Esophagus (tissue), 2 donors: Measurements from ENCODE around the gene PPOX. TPM values are rescaled to one million over a fixed set of nuclear protein-coding genes. Genes with fewer than 3 reads are reported as not detected.

Experiments
- H3K27ac ChIP-seq, 2 donors: one replicate each; pipeline ENCODE4 v1.5.1; 2013; ENCODE audit warnings: low read depth in 2 of 2, mild to moderate bottlenecking in 2 of 2, inconsistent platforms in 1 of 2, low read length in 1 of 2, moderate library complexity in 1 of 2
- H3K27me3 ChIP-seq, 2 donors: one replicate each; pipeline ENCODE4 v1.6.1; 2013; ENCODE audit warnings: low read length in 2 of 2, control low read depth in 1 of 2, mild to moderate bottlenecking in 1 of 2; ENCODE audit not compliant: insufficient read depth in 2 of 2, control insufficient read depth in 1 of 2
- H3K36me3 ChIP-seq, 2 donors: one replicate each; pipeline ENCODE4 v1.6.1; 2013; ENCODE audit warnings: low read length in 1 of 2; ENCODE audit not compliant: control insufficient read depth in 2 of 2, insufficient read depth in 2 of 2
- H3K4me1 ChIP-seq, 2 donors: one replicate each; pipeline ENCODE4 v1.6.1; 2013; ENCODE audit warnings: low read length in 1 of 2; ENCODE audit not compliant: control insufficient read depth in 2 of 2, insufficient read depth in 2 of 2
- H3K4me3 ChIP-seq, 2 donors: one replicate each; pipeline ENCODE4 v1.5.1; 2013; ENCODE audit warnings: low read length in 2 of 2, mild to moderate bottlenecking in 2 of 2, low read depth in 1 of 2, moderate library complexity in 1 of 2
- H3K9me3 ChIP-seq, 2 donors: one replicate each; pipeline ENCODE4 v1.6.1; 2013; ENCODE audit warnings: mild to moderate bottlenecking in 2 of 2, low read depth in 1 of 2, low read length in 1 of 2, moderate library complexity in 1 of 2; ENCODE audit not compliant: control insufficient read depth in 2 of 2, insufficient read depth in 1 of 2
- WGBS, 2 donors: extraction: QIAGEN DNeasy Blood & Tissue Kit; methylation state at CpG; one replicate each; pipeline ENCODE4 v1.1.7; 2013; 5-methylcytosine and 5-hydroxymethylcytosine counted together
- polyA plus RNA-seq, 2 donors: library from polyadenylated mRNA; stranded (reverse); fragments of 200-250 nt; gene quantifications; one replicate each; pipeline ENCODE4 v1.2.3, GENCODE V29; 2013
- donor health status: healthy with polysubstance abuse.
- donor health status: Bipolar disorder and iron deficiency.

The PPOX gene
- polyA plus RNA-seq, 2 donors = 11.7 to 29.6 TPM

DNA sequence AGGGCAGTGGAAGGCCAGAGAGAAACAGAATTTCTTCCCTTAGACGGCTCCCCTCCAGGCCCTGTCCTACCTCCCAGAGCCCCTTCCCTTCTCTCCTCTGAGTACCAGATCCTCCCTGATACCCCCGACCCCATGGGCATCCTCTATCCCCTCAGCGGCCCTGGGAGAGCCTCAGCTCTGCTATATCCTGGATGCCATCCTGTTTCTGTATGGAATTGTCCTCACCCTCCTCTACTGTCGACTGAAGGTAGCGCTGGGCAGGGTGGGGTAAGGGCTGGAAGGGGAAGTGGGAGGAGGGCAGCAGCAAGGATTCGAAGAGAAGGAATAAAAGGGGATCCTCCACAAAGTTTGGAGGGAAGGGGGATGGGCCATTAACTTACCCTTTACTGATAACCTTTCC lies 51.6 kb downstream of the PPOX start:
- H3K27me3 ChIP-seq = no peaks in the 10 kb centered on the region
- H3K4me1 ChIP-seq = no peaks in the 10 kb centered on the region
- H3K9me3 ChIP-seq = no peaks in the 10 kb centered on the region
- H3K4me3 ChIP-seq = no peak overlapping the region
- H3K27ac ChIP-seq = no peak overlapping the region
- H3K36me3 ChIP-seq = peaks cover 8 to 18% of the 10 kb centered on the region in 2 donors
- 67 to 70% methylated on average over 6 of the region's 6 CpGs for WGBS, 2 donors

DNA sequence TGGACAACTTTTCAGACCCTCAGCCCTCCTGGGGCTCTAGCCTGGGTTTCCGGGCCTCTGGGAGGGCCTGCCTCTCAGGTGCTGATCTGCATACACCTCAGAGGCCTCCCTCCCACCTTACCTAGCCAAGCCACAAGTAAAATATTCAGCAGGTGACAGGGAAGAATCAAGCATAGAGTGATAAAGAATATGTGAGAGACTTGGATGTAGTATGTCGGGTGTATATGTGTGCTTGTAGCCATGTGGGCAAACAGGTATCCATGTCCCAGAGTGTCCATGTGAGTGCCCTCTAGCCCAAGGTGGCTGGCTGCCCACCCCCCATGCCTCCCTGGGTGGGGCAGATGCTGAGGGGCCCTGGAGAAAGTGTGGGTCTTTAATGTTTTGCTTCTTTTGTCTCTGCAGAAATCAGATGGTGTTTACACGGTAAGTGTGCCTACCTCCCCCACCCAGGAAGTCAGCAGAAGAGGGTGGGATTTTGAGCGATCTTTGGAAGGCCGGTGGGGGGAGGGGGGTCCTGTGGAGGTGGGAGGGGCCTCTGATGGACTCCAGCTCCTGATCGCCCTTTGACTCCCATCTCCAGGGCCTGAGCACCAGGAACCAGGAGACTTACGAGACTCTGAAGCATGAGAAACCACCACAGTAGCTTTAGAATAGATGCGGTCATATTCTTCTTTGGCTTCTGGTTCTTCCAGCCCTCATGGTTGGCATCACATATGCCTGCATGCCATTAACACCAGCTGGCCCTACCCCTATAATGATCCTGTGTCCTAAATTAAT lies 52.3 kb downstream of the PPOX start:
- no peaks in the 10 kb centered on the region for H3K27me3 ChIP-seq
- H3K4me1 ChIP-seq = no peaks in the 10 kb centered on the region
- 68 to 70% methylated on average over 8 of the region's 8 CpGs for WGBS, 2 donors
- no peak overlapping the region for H3K27ac ChIP-seq
- no peak overlapping the region for H3K4me3 ChIP-seq
- H3K9me3 ChIP-seq = no peaks in the 10 kb centered on the region
- peaks cover 6 to 14% of the 10 kb centered on the region in 2 donors for H3K36me3 ChIP-seq

DNA sequence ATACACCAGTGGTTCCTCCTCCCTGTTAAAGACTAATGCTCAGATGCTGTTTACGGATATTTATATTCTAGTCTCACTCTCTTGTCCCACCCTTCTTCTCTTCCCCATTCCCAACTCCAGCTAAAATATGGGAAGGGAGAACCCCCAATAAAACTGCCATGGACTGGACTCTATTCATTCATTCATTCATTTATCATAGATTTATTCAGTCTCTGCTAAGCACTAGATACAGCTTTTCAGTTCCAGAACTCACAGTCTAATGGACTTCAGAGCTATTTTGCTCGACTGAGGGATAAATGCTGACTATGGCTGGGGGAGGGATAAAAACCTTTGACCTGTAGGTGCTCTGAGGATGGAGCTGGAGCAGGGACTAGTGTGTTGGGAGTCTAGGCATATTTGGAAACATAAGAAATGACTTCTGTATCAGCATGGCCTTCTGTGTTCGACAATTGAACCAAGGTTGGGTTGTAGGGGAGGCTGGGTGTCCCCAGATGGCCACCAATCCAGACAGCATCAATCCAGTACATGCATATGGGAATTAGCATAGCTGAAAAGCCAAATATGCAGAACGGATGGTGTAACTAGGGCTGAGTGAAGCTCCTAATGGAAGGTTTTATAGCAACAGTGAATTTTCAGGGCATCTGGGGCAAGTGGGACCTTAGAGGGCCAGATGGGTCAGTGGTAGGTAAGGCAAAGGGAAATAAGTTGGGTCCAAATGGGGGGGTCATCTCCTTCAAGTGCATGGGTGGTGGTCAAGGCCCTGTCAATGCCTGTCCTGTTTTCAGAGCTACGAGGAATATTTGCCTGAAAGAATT lies 53.1 kb downstream of the PPOX start:
- Histone ChIP-seq H3K27me3 (no peaks in the 10 kb centered on the region), H3K9me3 (no peaks in the 10 kb centered on the region), H3K27ac (no peak overlapping the region), H3K36me3 (peaks cover 0 to 6% of the 10 kb centered on the region in 2 donors), H3K4me3 (no peak overlapping the region), H3K4me1 (no peaks in the 10 kb centered on the region)
- 87 to 90% methylated on average over 5 of the region's 5 CpGs for WGBS, 2 donors

DNA sequence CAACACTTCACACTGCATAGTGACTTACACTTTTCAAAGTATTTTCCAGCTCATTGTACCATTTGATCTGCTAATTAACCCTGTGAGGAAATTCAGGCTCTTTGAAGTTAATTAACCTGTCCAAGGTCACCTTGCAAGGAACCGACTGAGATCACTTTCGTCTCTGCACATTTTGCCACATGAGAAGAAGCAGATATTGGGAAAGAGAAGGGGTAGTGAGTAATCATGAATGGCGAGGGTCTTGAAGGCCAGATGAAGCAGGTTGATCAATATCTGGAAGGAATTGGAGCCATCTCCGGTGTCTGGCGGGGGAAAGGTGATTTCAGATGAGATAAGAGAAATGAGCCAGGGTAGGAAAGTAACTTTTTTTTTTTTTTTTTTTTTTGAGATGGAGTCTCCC lies 53.8 kb downstream of the PPOX start:
- Histone ChIP-seq H3K36me3 (peaks cover 0 to 3% of the 10 kb centered on the region in 2 donors), H3K9me3 (no peaks in the 10 kb centered on the region), H3K27me3 (no peaks in the 10 kb centered on the region), H3K27ac (no peak overlapping the region), H3K4me1 (no peaks in the 10 kb centered on the region), H3K4me3 (no peak overlapping the region)
- 84 to 85% methylated on average over 5 of the region's 5 CpGs for WGBS, 2 donors

Other genes starting within 250 kb of the PPOX start
- under 1 TPM; 0.09 to 0.20 TPM for gene ITLN2, start 211.6 kb upstream of the PPOX start, polyA plus RNA-seq
- 10 to 100 TPM; 56.5 to 76.4 TPM for gene F11R, start 145.3 kb upstream of the PPOX start, polyA plus RNA-seq
- 100 to 1,000 TPM in 1 of 2 donors, 10 to 100 TPM in 1; 92.4 to 117 TPM for gene TSTD1, start 127.5 kb upstream of the PPOX start, polyA plus RNA-seq
- gene USF1, start 120.4 kb upstream of the PPOX start, polyA plus RNA-seq = 10 to 100 TPM; 37.6 to 50.1 TPM
- 1 to 10 TPM; 7.9 to 9.5 TPM for gene ARHGAP30, start 96.5 kb upstream of the PPOX start, polyA plus RNA-seq
- gene NECTIN4, start 76.9 kb upstream of the PPOX start, polyA plus RNA-seq = 10 to 100 TPM; 44.9 to 80.5 TPM
- 1 to 10 TPM; 1.8 to 2.5 TPM for gene KLHDC9, start 68.1 kb upstream of the PPOX start, polyA plus RNA-seq
- 100 to 1,000 TPM; 116 to 186 TPM for gene PFDN2, start 48.4 kb upstream of the PPOX start, polyA plus RNA-seq
- 10 to 100 TPM; 28.0 to 28.5 TPM for gene NIT1, start 48.3 kb upstream of the PPOX start, polyA plus RNA-seq
- gene DEDD, start 33.8 kb upstream of the PPOX start, polyA plus RNA-seq = 10 to 100 TPM; 15.5 to 24.4 TPM
- 100 to 1,000 TPM in 1 of 2 donors, 10 to 100 TPM in 1; 94.3 to 132 TPM for gene UFC1, start 12.4 kb upstream of the PPOX start, polyA plus RNA-seq
- gene USP21, start 6.9 kb upstream of the PPOX start, polyA plus RNA-seq = 10 to 100 TPM; 16.5 to 22.9 TPM
- gene B4GALT3, start 11.1 kb downstream of the PPOX start, polyA plus RNA-seq = 10 to 100 TPM; 18.3 to 18.8 TPM
- gene ADAMTS4, start 32.6 kb downstream of the PPOX start, polyA plus RNA-seq = 1 to 10 TPM in 1 of 2 donors, under 1 TPM in 1; 0.82 to 1.1 TPM
- 10 to 100 TPM; 27.8 to 76.0 TPM for gene NDUFS2, start 35.9 kb downstream of the PPOX start, polyA plus RNA-seq
- 10 to 100 TPM; 10.0 to 14.0 TPM for gene FCER1G, start 48.9 kb downstream of the PPOX start, polyA plus RNA-seq
- gene APOA2, start 57.2 kb downstream of the PPOX start, polyA plus RNA-seq = not detected
- gene TOMM40L, start 59.6 kb downstream of the PPOX start, polyA plus RNA-seq = 10 to 100 TPM in 1 of 2 donors, 1 to 10 TPM in 1; 8.0 to 10.5 TPM
- under 1 TPM in 1 of 2 donors, not detected in 1; 0.07 TPM for gene NR1I3, start 71.8 kb downstream of the PPOX start, polyA plus RNA-seq
- gene PCP4L1, start 92.3 kb downstream of the PPOX start, polyA plus RNA-seq = 10 to 100 TPM in 1 of 2 donors, 1 to 10 TPM in 1; 10.0 to 16.2 TPM
- 1 to 10 TPM; 1.4 to 1.6 TPM for gene MPZ, start 143.5 kb downstream of the PPOX start, polyA plus RNA-seq
- gene SDHC, start 148.0 kb downstream of the PPOX start, polyA plus RNA-seq = 100 to 1,000 TPM in 1 of 2 donors, 10 to 100 TPM in 1; 40.6 to 148 TPM
- not detected for gene CFAP126, start 201.4 kb downstream of the PPOX start, polyA plus RNA-seq